A673 (cell line): ENCODE results near the gene FMC1. TPM values are rescaled to one million over a fixed set of nuclear protein-coding genes. Genes with fewer than 3 reads are reported as not detected.

Experiments
- BruUV-seq: library from RNA; stranded (reverse); fragments of 400-500 nt; replicated peaks from 2 replicates; lab custom pipeline; 2021; lab: Mats Ljungman, UMichigan
- CTCF ChIA-PET: fragments of 300-600 bp; sonication (Branson Sonifier 250); formaldehyde crosslinking; loops from one replicate; lab custom pipeline; 2022; ENCODE audit warnings: antibody characterized with exemption; lab: Charles Lee
- POLR2A ChIA-PET: fragments of 300-600 bp; sonication (Branson Sonifier 250); formaldehyde crosslinking; loops from one replicate; lab custom pipeline; 2022; ENCODE audit warnings: antibody characterized with exemption; ENCODE audit not compliant: low non-redundant PET; lab: Charles Lee
- DNase-seq: peaks from one replicate; pipeline ENCODE4 v3.0.0-alpha.2; 2015; ENCODE audit warnings: low spot score
- H3K27ac ChIP-seq: fragments of 200-600 bp; sonication (generic); 2 replicates; pipeline ENCODE4 v1.5.1; 2016; ENCODE audit warnings: mixed run types, low read depth, mild to moderate bottlenecking, mixed read lengths, antibody characterized with exemption, low read length; ENCODE audit not compliant: poor library complexity, severe bottlenecking
- H3K27me3 ChIP-seq: fragments of 200-600 bp; sonication (generic); replicated peaks from 2 replicates; pipeline ENCODE4 v1.6.1; 2017; ENCODE audit warnings: mixed run types, low read depth, mild to moderate bottlenecking, mixed read lengths, antibody characterized with exemption, low read length; ENCODE audit not compliant: insufficient read depth, poor library complexity
- H3K36me3 ChIP-seq: fragments of 200-600 bp; sonication (generic); 2 replicates; pipeline ENCODE4 v1.6.1; 2016; ENCODE audit warnings: mixed run types, mild to moderate bottlenecking, mixed read lengths, antibody characterized with exemption, low read length; ENCODE audit not compliant: insufficient read depth, poor library complexity, severe bottlenecking
- H3K4me1 ChIP-seq: fragments of 200-600 bp; sonication (generic); 2 replicates; pipeline ENCODE4 v1.6.1; 2017; ENCODE audit warnings: mixed run types, mild to moderate bottlenecking, mixed read lengths, antibody characterized with exemption, low read length; ENCODE audit not compliant: insufficient read depth, poor library complexity, severe bottlenecking
- H3K4me3 ChIP-seq: fragments of 200-600 bp; sonication (generic); 2 replicates; pipeline ENCODE4 v1.5.1; 2016; ENCODE audit warnings: low read depth, mixed run types, mild to moderate bottlenecking, mixed read lengths, low read length; ENCODE audit not compliant: poor library complexity, severe bottlenecking
- H3K9me3 ChIP-seq: fragments of 200-600 bp; sonication (generic); 2 replicates; pipeline ENCODE4 v1.6.1; 2016; ENCODE audit warnings: mixed run types, low read depth, mild to moderate bottlenecking, mixed read lengths, antibody characterized with exemption, low read length; ENCODE audit not compliant: poor library complexity, severe bottlenecking
- CTCF ChIP-seq: fragments of 300-800, 200-600 bp; sonication (generic); conservative IDR thresholded peaks from 2 replicates; pipeline ENCODE4 v1.5.1; 2017; ENCODE audit warnings: low read depth, mild to moderate bottlenecking, antibody characterized with exemption, low read length, moderate library complexity, mixed read lengths
- EZH2 ChIP-seq: fragments of 200-600 bp; sonication (generic); IDR thresholded peaks from 2 replicates; pipeline ENCODE4 v1.6.1; 2017; ENCODE audit warnings: borderline replicate concordance, low read depth, mild to moderate bottlenecking, mixed read lengths, antibody characterized with exemption, low read length; ENCODE audit not compliant: poor library complexity, severe bottlenecking
- intact Hi-C: fragments of 100-400 bp; cut with micrococcal nuclease; formaldehyde crosslinking; loops from one replicate; pipeline ENCODE4 v1.10.0; 2022; ENCODE audit not compliant: unreplicated experiment
- total RNA-seq: library from RNA; stranded (reverse); gene quantifications from 2 replicates; pipeline ENCODE4 v1.2.3, GENCODE V29; 2021

FMC1 gene
- total RNA-seq, 1 experiment from 2014 or later = 11.5 TPM

DNA sequence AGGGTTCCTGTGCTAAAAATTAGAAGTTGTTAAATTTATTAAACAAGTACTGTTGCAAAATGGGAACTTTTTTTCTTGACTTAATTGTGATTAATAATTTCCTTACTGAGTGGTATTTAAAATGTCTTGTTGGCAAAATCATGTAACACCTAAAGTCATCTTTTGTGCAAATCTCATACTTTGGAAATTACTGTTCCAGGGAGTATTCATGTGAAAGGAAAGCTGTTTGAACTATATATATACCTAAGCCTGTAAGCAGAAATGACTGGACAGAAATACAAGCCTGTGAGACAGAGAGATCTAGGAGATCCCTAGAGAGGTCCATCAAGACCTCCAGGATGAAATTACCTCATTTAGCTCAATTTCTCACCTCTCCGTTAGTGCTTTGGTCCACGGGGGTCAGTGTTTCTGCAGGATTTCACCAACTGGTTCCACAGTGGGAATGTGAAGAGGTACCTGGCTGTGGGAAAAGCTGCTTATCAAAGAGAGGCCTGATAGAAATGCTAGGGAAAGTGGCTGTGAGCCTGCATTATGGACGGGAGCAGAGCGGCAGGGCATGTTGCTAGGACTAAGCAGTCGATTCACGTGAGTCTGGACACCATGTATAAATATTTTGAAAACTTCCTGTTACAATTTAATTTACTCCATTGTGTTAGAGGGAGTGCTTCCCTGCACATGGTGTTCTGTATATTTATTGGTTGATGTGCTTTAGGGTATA is 26.5 kb downstream of the FMC1 start:
- POLR2A ChIA-PET = no interaction called here
- TF ChIP-seq CTCF = no peak
- TF ChIP-seq EZH2 = no peak
- H3K27ac ChIP-seq = no peak overlapping the region
- no peaks in the 10 kb centered on the region for H3K9me3 ChIP-seq
- H3K36me3 ChIP-seq = peaks cover 24% of the 10 kb centered on the region
- no peak for DNase-seq
- intact Hi-C loops = no loop called here
- CTCF ChIA-PET = no interaction called here
- BruUV-seq = no TSS peak
- no peaks in the 10 kb centered on the region for H3K27me3 ChIP-seq
- peaks cover 2% of the 10 kb centered on the region for H3K4me1 ChIP-seq
- H3K4me3 ChIP-seq = no peak overlapping the region

- Histone ChIP-seq H3K36me3 (peaks cover 21% of the 10 kb centered on the region), H3K4me3 (no peak overlapping the region), H3K27ac (no peak overlapping the region), H3K27me3 (no peaks in the 10 kb centered on the region), H3K9me3 (no peaks in the 10 kb centered on the region), H3K4me1 (no peaks in the 10 kb centered on the region)
- TF ChIP-seq EZH2 (no peak), CTCF (no peak)
- POLR2A ChIA-PET = no interaction called here
- intact Hi-C loops = no loop called here
- DNase-seq = no peak
- BruUV-seq = no TSS peak
- CTCF ChIA-PET = no interaction called here
Measured at GRCh38 chr7:139370301-139370942, 29.3 kb downstream of the FMC1 start.

GRCh38 chr7:139370943-139371313 is 29.8 kb downstream of the FMC1 start:
- H3K36me3 ChIP-seq = peaks cover 21% of the 10 kb centered on the region
- no peak overlapping the region for H3K4me3 ChIP-seq
- BruUV-seq = no TSS peak
- intact Hi-C loops = no loop called here
- ChIA-PET CTCF (no interaction called here), POLR2A (no interaction called here)
- H3K4me1 ChIP-seq = no peaks in the 10 kb centered on the region
- H3K27ac ChIP-seq = no peak overlapping the region
- H3K27me3 ChIP-seq = no peaks in the 10 kb centered on the region
- TF ChIP-seq EZH2 (no peak), CTCF (no peak)
- DNase-seq = no peak
- H3K9me3 ChIP-seq = no peaks in the 10 kb centered on the region
